Measurements from ENCODE around the gene SP100. TPM values are rescaled to one million over a fixed set of nuclear protein-coding genes. Genes with fewer than 3 reads are reported as not detected.
"Not testable (repeated sequence)": the region's sequence is repeated elsewhere in the genome, so short reads cannot be mapped to it uniquely, and the experiment has no call there.

The SP100 gene
- total RNA-seq, 1 experiment from 2014 or later, result 37.2 TPM

- DNase-seq (ENCODE audit: low read depth), result no peak
Measured at GRCh38 chr2:230459216-230459615, 43.2 kb downstream of the SP100 start.

GRCh38 chr2:230471074-230471473, 55.1 kb downstream of the SP100 start:
- no peak for DNase-seq (ENCODE audit: low read depth)

GRCh38 chr2:230472621-230473018, 56.6 kb downstream of the SP100 start:
- peak; percentile 11 for DNase-seq (ENCODE audit: low read depth)

GRCh38 chr2:230473378-230473777, 57.4 kb downstream of the SP100 start:
- DNase-seq (ENCODE audit: low read depth), result no peak

GRCh38 chr2:230475143-230475542, 59.1 kb downstream of the SP100 start:
- DNase-seq (ENCODE audit: low read depth), result no peak

- no peak for DNase-seq (ENCODE audit: low read depth)
Measured at GRCh38 chr2:230485801-230486341, 69.9 kb downstream of the SP100 start.

- DNase-seq (ENCODE audit: low read depth), result not testable (repeated sequence)
Measured at GRCh38 chr2:230491219-230491618, 75.2 kb downstream of the SP100 start.

GRCh38 chr2:230492107-230492506, 76.1 kb downstream of the SP100 start:
- no peak for DNase-seq (ENCODE audit: low read depth)

GRCh38 chr2:230494980-230495379, 79.0 kb downstream of the SP100 start:
- no peak for DNase-seq (ENCODE audit: low read depth)

GRCh38 chr2:230496891-230497290, 80.9 kb downstream of the SP100 start:
- DNase-seq (ENCODE audit: low read depth), result no peak

GRCh38 chr2:230498506-230499107, 82.6 kb downstream of the SP100 start:
- no peak for DNase-seq (ENCODE audit: low read depth)

GRCh38 chr2:230502593-230502992, 86.6 kb downstream of the SP100 start:
- no peak for DNase-seq (ENCODE audit: low read depth)

GRCh38 chr2:230503798-230504197, 87.8 kb downstream of the SP100 start:
- no peak for DNase-seq (ENCODE audit: low read depth)

GRCh38 chr2:230505162-230505561, 89.2 kb downstream of the SP100 start:
- DNase-seq (ENCODE audit: low read depth), result no peak

GRCh38 chr2:230512955-230513748, 97.2 kb downstream of the SP100 start:
- DNase-seq (ENCODE audit: low read depth), result no peak

- DNase-seq (ENCODE audit: low read depth), result no peak
Measured at GRCh38 chr2:230520061-230520874, 104.3 kb downstream of the SP100 start.

GRCh38 chr2:230520875-230521155, 104.8 kb downstream of the SP100 start:
- DNase-seq (ENCODE audit: low read depth), result peak; percentile 33

GRCh38 chr2:230521386-230521785, 105.4 kb downstream of the SP100 start:
- DNase-seq (ENCODE audit: low read depth), result no peak

- no peak for DNase-seq (ENCODE audit: low read depth)
Measured at GRCh38 chr2:230525682-230526081, 109.7 kb downstream of the SP100 start.

- DNase-seq (ENCODE audit: low read depth), result no peak
Measured at GRCh38 chr2:230537531-230537976, 121.6 kb downstream of the SP100 start.

GRCh38 chr2:230540332-230540731, 124.3 kb downstream of the SP100 start:
- no peak for DNase-seq (ENCODE audit: low read depth)

- DNase-seq (ENCODE audit: low read depth), result no peak
Measured at GRCh38 chr2:230541934-230542380, 126.0 kb downstream of the SP100 start.

Data from Daoy (cell line).